Naive thymus-derived CD4-positive, alpha-beta T cell (primary cell): ENCODE results near the gene MICU2. TPM values are rescaled to one million over a fixed set of nuclear protein-coding genes. Genes with fewer than 3 reads are reported as not detected.
A peak's percentile ranks its signal among the peaks of the same experiment; 100 is the strongest.

Source experiments
- ATAC-seq: fragments of 150-1000 bp; cut with Tn5 transposase; 2 replicates; pipeline ENCODE4 v1.10.0; 2021; ENCODE audit warnings: mild to moderate bottlenecking, moderate library complexity
- CTCF ChIA-PET: fragments of 350-600 bp; sonication (Branson Sonifier 250); formaldehyde crosslinking; loops from one replicate; lab custom pipeline; 2021; ENCODE audit warnings: antibody characterized with exemption; lab: Charles Lee
- POLR2A ChIA-PET: fragments of 350-600 bp; sonication (Branson Sonifier 250); formaldehyde crosslinking; loops from one replicate; lab custom pipeline; 2021; ENCODE audit warnings: antibody characterized with exemption, inconsistent platforms; lab: Charles Lee
- DNase-seq, 9 donors: peaks; one replicate each; pipeline versions ENCODE4 v3.0.0 to v3.0.0-alpha.2; 2020 to 2022; ENCODE audit warnings: mixed read lengths in 1 of 9
- H3K27ac ChIP-seq: one replicate; pipeline ENCODE4 v1.7.0; 2013; ENCODE audit warnings: mild to moderate bottlenecking, low read depth, low read length, moderate library complexity
- H3K27me3 ChIP-seq, 2 donors: one replicate each; pipeline ENCODE4 v1.7.0; 2013; ENCODE audit warnings: low read length in 2 of 2, mild to moderate bottlenecking in 2 of 2, moderate library complexity in 2 of 2; ENCODE audit not compliant: control insufficient read depth in 2 of 2, insufficient read depth in 2 of 2
- H3K36me3 ChIP-seq, 3 experiments: 1 replicate in 2 of 3; 2 replicates in 1 of 3; pipeline ENCODE4 v1.7.0; 2013; ENCODE audit warnings: low read length in 3 of 3, mild to moderate bottlenecking in 3 of 3, moderate library complexity in 1 of 3; ENCODE audit not compliant: insufficient read depth in 3 of 3, control insufficient read depth in 2 of 3
- H3K4me1 ChIP-seq, 2 donors: one replicate each; pipeline ENCODE4 v1.7.0; 2013; ENCODE audit warnings: low read length in 2 of 2, mild to moderate bottlenecking in 2 of 2, moderate library complexity in 1 of 2; ENCODE audit not compliant: control insufficient read depth in 2 of 2, insufficient read depth in 2 of 2
- H3K4me3 ChIP-seq: 2 replicates; pipeline ENCODE4 v1.7.0; 2013; ENCODE audit warnings: mild to moderate bottlenecking, low read length
- H3K9me3 ChIP-seq, 3 experiments: 1 replicate in 2 of 3; 2 replicates in 1 of 3; pipeline ENCODE4 v1.7.0; 2013; ENCODE audit warnings: low read length in 3 of 3; ENCODE audit not compliant: control insufficient read depth in 2 of 3
- H3K27ac Mint-ChIP-seq, 9 donors: one replicate each; pipeline ENCODE4 v1.8.0; 2020 to 2022; ENCODE audit warnings: mixed read lengths in 9 of 9, mild to moderate bottlenecking in 8 of 9, moderate library complexity in 5 of 9, inconsistent platforms in 2 of 9
- H3K27me3 Mint-ChIP-seq, 5 donors: one replicate each; pipeline ENCODE4 v1.8.0; 2021 to 2022; ENCODE audit warnings: mixed read lengths in 5 of 5, mild to moderate bottlenecking in 1 of 5
- H3K36me3 Mint-ChIP-seq, 5 donors: one replicate each; pipeline ENCODE4 v1.8.0; 2020 to 2022; ENCODE audit warnings: mixed read lengths in 5 of 5, mild to moderate bottlenecking in 3 of 5, inconsistent platforms in 1 of 5
- H3K4me1 Mint-ChIP-seq, 7 donors: one replicate each; pipeline ENCODE4 v1.8.0; 2020 to 2022; ENCODE audit warnings: mixed read lengths in 7 of 7, mild to moderate bottlenecking in 3 of 7, inconsistent platforms in 1 of 7
- H3K4me3 Mint-ChIP-seq, 10 donors: one replicate each; pipeline ENCODE4 v1.8.0; 2020 to 2022; ENCODE audit warnings: mild to moderate bottlenecking in 10 of 10, mixed read lengths in 10 of 10, moderate library complexity in 6 of 10, inconsistent platforms in 2 of 10
- H3K9me3 Mint-ChIP-seq, 11 donors: one replicate each; pipeline ENCODE4 v1.8.0; 2020 to 2022; ENCODE audit warnings: mixed read lengths in 11 of 11, mild to moderate bottlenecking in 4 of 11, inconsistent platforms in 1 of 11, moderate library complexity in 1 of 11
- intact Hi-C, 2 donors: fragments of 100-400 bp; cut with micrococcal nuclease; formaldehyde crosslinking; loops; one replicate each; pipeline ENCODE4 v1.15.1; 2023
- polyA plus RNA-seq, 2 donors: library from polyadenylated mRNA; unstranded; fragments of 300-500 nt; fragmentation: Illumina TruSeq; gene quantifications; one replicate each; pipeline ENCODE4 v1.2.3, GENCODE V29; 2021
- total RNA-seq, 6 experiments: library from RNA in 5 of 6; stranded (reverse) in 5 of 6; gene quantifications; 1 replicate in 5 of 6; 2 replicates in 1 of 6; pipeline ENCODE4 v1.2.3 and lab custom pipeline; 2021 to 2026

MICU2 gene
- total and polyA plus RNA-seq, 7 experiments from 2014 or later: 30.6 to 45.6 (median 37.5) TPM

- H3K4me1 ChIP-seq: no peaks in the 10 kb centered on the region
- Mint-ChIP-seq H3K4me1 (peaks cover 0 to 5% (median 0%) of the 10 kb centered on the region in 7 donors), H3K27ac (no peak overlapping the region), H3K9me3 (peaks cover 0 to 8% (median 3%) of the 10 kb centered on the region in 11 donors), H3K4me3 (no peak overlapping the region), H3K27me3 (peaks cover 0 to 7% (median 5%) of the 10 kb centered on the region in 5 donors), H3K36me3 (peaks cover 0 to 2% (median 0%) of the 10 kb centered on the region in 5 donors)
- H3K36me3 ChIP-seq: no peaks in the 10 kb centered on the region
- H3K9me3 ChIP-seq: no peaks in the 10 kb centered on the region
- no peak for ATAC-seq
- no peak for DNase-seq
- CTCF ChIA-PET: interaction anchor here (1.0 kb wide), 1 partner anchor 425 kb away, joined by 3 read pairs; no protein-coding TSS in a partner anchor
- POLR2A ChIA-PET: interaction anchor here (2.0 kb wide), 1 partner anchor 33 kb away, joined by 5 read pairs; the partner anchor contains the start of gene MICU2
- H3K27ac ChIP-seq: no peak overlapping the region
- intact Hi-C loops: loop anchor here in 1 of 2 donors (5.0 to 10.0 kb wide), 4 partner anchors 131 to 661 kb away; no protein-coding TSS in a partner anchor
- H3K27me3 ChIP-seq: no peaks in the 10 kb centered on the region
- H3K4me3 ChIP-seq: no peak overlapping the region
Measured at GRCh38 chr13:21636656-21637055, 32.7 kb upstream of the MICU2 start.

GRCh38 chr13:21632196-21632595 is 28.2 kb upstream of the MICU2 start:
- Mint-ChIP-seq H3K4me3 (no peak overlapping the region), H3K36me3 (peaks cover 0 to 7% (median 0%) of the 10 kb centered on the region in 5 donors), H3K9me3 (peaks cover 0 to 13% (median 7%) of the 10 kb centered on the region in 11 donors), H3K4me1 (peaks cover 0 to 1% (median 0%) of the 10 kb centered on the region in 7 donors), H3K27me3 (peaks cover 6 to 15% (median 9%) of the 10 kb centered on the region in 5 donors), H3K27ac (no peak overlapping the region)
- no peak overlapping the region for H3K4me3 ChIP-seq
- H3K27ac ChIP-seq: no peak overlapping the region
- CTCF ChIA-PET: interaction anchor here (0.7 to 1.0 kb wide), 2 partner anchors 37 to 86 kb away, joined by 3 to 4 read pairs; no protein-coding TSS in a partner anchor
- POLR2A ChIA-PET: no interaction called here
- H3K9me3 ChIP-seq: no peaks in the 10 kb centered on the region
- intact Hi-C loops: loop anchor here in 1 of 2 donors (10.0 kb wide), 1 partner anchor 213 kb away; no protein-coding TSS in a partner anchor
- H3K4me1 ChIP-seq: no peaks in the 10 kb centered on the region
- DNase-seq: no peak
- no peak for ATAC-seq
- no peaks in the 10 kb centered on the region for H3K36me3 ChIP-seq
- H3K27me3 ChIP-seq: no peaks in the 10 kb centered on the region

GRCh38 chr13:21625366-21625765 is 21.4 kb upstream of the MICU2 start:
- no peaks in the 10 kb centered on the region for H3K36me3 ChIP-seq
- no peaks in the 10 kb centered on the region for H3K4me1 ChIP-seq
- ChIA-PET CTCF (interaction anchor here (0.6 to 1.0 kb wide), 4 partner anchors 653 to 1395 kb away, joined by 3 to 4 read pairs (median 4); no protein-coding TSS in a partner anchor), POLR2A (no interaction called here)
- intact Hi-C loops: loop anchor here in 1 of 2 donors (1.0 kb wide), 1 partner anchor 653 kb away; no protein-coding TSS in a partner anchor
- no peak overlapping the region for H3K4me3 Mint-ChIP-seq
- no peaks in the 10 kb centered on the region for H3K9me3 Mint-ChIP-seq
- no peak overlapping the region for H3K4me3 ChIP-seq
- peak overlapping the region in 1 of 9 donors; percentile 7 for H3K27ac Mint-ChIP-seq
- H3K9me3 ChIP-seq: no peaks in the 10 kb centered on the region
- H3K27me3 ChIP-seq: no peaks in the 10 kb centered on the region
- H3K36me3 Mint-ChIP-seq: no peaks in the 10 kb centered on the region
- peaks cover 0 to 6% (median 0%) of the 10 kb centered on the region in 7 donors for H3K4me1 Mint-ChIP-seq
- H3K27me3 Mint-ChIP-seq: peaks cover 0 to 18% (median under 1%) of the 10 kb centered on the region in 5 donors
- DNase-seq (peak in 5 of 9 donors; percentile 7 to 38 (median 21)), ATAC-seq (peak; percentile 51)
- H3K27ac ChIP-seq: no peak overlapping the region

- Mint-ChIP-seq H3K27ac (no peak overlapping the region), H3K9me3 (peaks cover 0 to 1% (median 0%) of the 10 kb centered on the region in 11 donors), H3K27me3 (peaks cover 6 to 43% (median 19%) of the 10 kb centered on the region in 5 donors), H3K4me1 (peaks cover 0 to 6% (median 0%) of the 10 kb centered on the region in 7 donors), H3K4me3 (no peak overlapping the region), H3K36me3 (no peaks in the 10 kb centered on the region)
- DNase-seq (no peak), ATAC-seq (no peak)
- Histone ChIP-seq H3K36me3 (no peaks in the 10 kb centered on the region), H3K27ac (no peak overlapping the region), H3K27me3 (no peaks in the 10 kb centered on the region), H3K4me3 (no peak overlapping the region), H3K9me3 (no peaks in the 10 kb centered on the region), H3K4me1 (no peaks in the 10 kb centered on the region)
- POLR2A ChIA-PET: no interaction called here
- intact Hi-C loops: no loop called here
- CTCF ChIA-PET: no interaction called here
Measured at GRCh38 chr13:21620861-21621260, 16.9 kb upstream of the MICU2 start.

GRCh38 chr13:21619633-21620220 is 15.8 kb upstream of the MICU2 start:
- no peaks in the 10 kb centered on the region for H3K36me3 Mint-ChIP-seq
- H3K27ac ChIP-seq: no peak overlapping the region
- ChIA-PET CTCF (no interaction called here), POLR2A (no interaction called here)
- intact Hi-C loops: no loop called here
- H3K36me3 ChIP-seq: no peaks in the 10 kb centered on the region
- DNase-seq: no peak
- no peak overlapping the region for H3K4me3 Mint-ChIP-seq
- H3K27ac Mint-ChIP-seq: no peak overlapping the region
- no peak overlapping the region for H3K4me3 ChIP-seq
- H3K9me3 ChIP-seq: no peaks in the 10 kb centered on the region
- no peaks in the 10 kb centered on the region for H3K27me3 ChIP-seq
- ATAC-seq: no peak
- peaks cover 6 to 47% (median 19%) of the 10 kb centered on the region in 5 donors for H3K27me3 Mint-ChIP-seq
- H3K9me3 Mint-ChIP-seq: peaks cover 0 to 1% (median 0%) of the 10 kb centered on the region in 11 donors
- H3K4me1 Mint-ChIP-seq: peaks cover 0 to 4% (median 0%) of the 10 kb centered on the region in 7 donors
- H3K4me1 ChIP-seq: no peaks in the 10 kb centered on the region

GRCh38 chr13:21616880-21617279 is 12.9 kb upstream of the MICU2 start:
- H3K27ac ChIP-seq: no peak overlapping the region
- H3K27me3 ChIP-seq: no peaks in the 10 kb centered on the region
- ATAC-seq: no peak
- Mint-ChIP-seq H3K4me3 (peak overlapping the region in 1 of 10 donors; percentile 53), H3K27ac (no peak overlapping the region), H3K36me3 (no peaks in the 10 kb centered on the region), H3K27me3 (peaks cover 6 to 42% (median 15%) of the 10 kb centered on the region in 5 donors), H3K4me1 (no peaks in the 10 kb centered on the region), H3K9me3 (peaks cover 0 to 1% (median 0%) of the 10 kb centered on the region in 11 donors)
- DNase-seq: no peak
- ChIA-PET CTCF (no interaction called here), POLR2A (interaction anchor here (1.2 to 1.4 kb wide), 2 partner anchors 18 to 54 kb away, joined by 3 read pairs; partner anchors contain the start of gene FGF9)
- H3K4me3 ChIP-seq: no peak overlapping the region
- no peaks in the 10 kb centered on the region for H3K4me1 ChIP-seq
- intact Hi-C loops: no loop called here
- no peaks in the 10 kb centered on the region for H3K9me3 ChIP-seq
- no peaks in the 10 kb centered on the region for H3K36me3 ChIP-seq
